ENCODE data around the gene STK25.
"Not testable (repeated sequence)": the region's sequence is repeated elsewhere in the genome, so short reads cannot be mapped to it uniquely, and the experiment has no call there.

GRCh38 chr2:241450092-241450491 is 58.3 kb downstream of the STK25 start:
- TF ChIP-seq ETV6 (conservative IDR thresholded peaks at IDR 0.05 in 1 of 2, IDR thresholded peaks at IDR 0.05 in 1 of 2; ENCODE audit: borderline replicate concordance in 1 of 2, low read depth in 1 of 2); CTCF (IDR thresholded peaks at IDR 0.05 in 2 of 3, conservative IDR thresholded peaks at IDR 0.05 in 1 of 3; ENCODE audit: control insufficient read depth in 2 of 3, extremely low read depth in 1 of 3, insufficient read depth in 1 of 3, low read depth in 3 of 3, low read length in 3 of 3); NR2C2 (IDR thresholded peaks at IDR 0.05; ENCODE audit: borderline replicate concordance, control insufficient read depth, insufficient read length, low read depth); SMC3 (IDR thresholded peaks at IDR 0.05; ENCODE audit: borderline replicate concordance, low read length); POLR2AphosphoS2 (IDR thresholded peaks at IDR 0.05; ENCODE audit: low read depth, low read length); HCFC1 (IDR thresholded peaks at IDR 0.05; ENCODE audit: low read length); FOS (IDR thresholded peaks at IDR 0.05; ENCODE audit: borderline replicate concordance, extremely low read depth, insufficient read length); BRCA1 (IDR thresholded peaks at IDR 0.05; ENCODE audit: low read depth, low read length): not testable (repeated sequence)
